DOHH2 (cell line): Measurements from ENCODE around the gene ARF1.
A peak's percentile ranks its signal among the peaks of the same experiment; 100 is the strongest.

ENCODE experiments used
- H3F3A ChIP-seq: fragments of 200-600 bp; sonication (generic), shearing (Covaris generic); 2 replicates; pipeline ENCODE4 v1.6.0; 2016; ENCODE audit warnings: antibody characterized with exemption, mild to moderate bottlenecking; ENCODE audit not compliant: control insufficient read depth, insufficient read depth
- H3K27ac ChIP-seq: fragments of 200-600 bp; sonication (generic); 2 replicates; pipeline ENCODE4 v1.5.1; 2014; ENCODE audit warnings: low read depth, mild to moderate bottlenecking, low read length, moderate library complexity
- H3K27me3 ChIP-seq: fragments of 200-600 bp; sonication (generic); 2 replicates; pipeline ENCODE4 v1.6.1; 2014; ENCODE audit warnings: mild to moderate bottlenecking, low read length, mixed read lengths; ENCODE audit not compliant: control insufficient read depth
- H3K36me3 ChIP-seq: fragments of 200-600 bp; sonication (generic); 2 replicates; pipeline ENCODE4 v1.6.1; 2014; ENCODE audit warnings: mild to moderate bottlenecking, low read length, moderate library complexity, mixed read lengths; ENCODE audit not compliant: control insufficient read depth
- H3K4me1 ChIP-seq: fragments of 200-600 bp; sonication (generic); 2 replicates; pipeline ENCODE4 v1.6.1; 2014; ENCODE audit warnings: mild to moderate bottlenecking, low read length, mixed read lengths; ENCODE audit not compliant: control insufficient read depth
- H3K4me2 ChIP-seq: fragments of 200-600 bp; sonication (generic); 2 replicates; pipeline ENCODE4 v1.6.0; 2014; ENCODE audit warnings: mild to moderate bottlenecking, low read length, moderate library complexity
- H3K4me3 ChIP-seq: fragments of 200-600 bp; sonication (generic); 2 replicates; pipeline ENCODE4 v1.5.1; 2014; ENCODE audit warnings: mild to moderate bottlenecking, low read length, mixed read lengths
- H3K79me2 ChIP-seq: fragments of 200-600 bp; sonication (generic); 2 replicates; pipeline ENCODE4 v1.6.1; 2014; ENCODE audit warnings: mild to moderate bottlenecking, low read length, mixed read lengths; ENCODE audit not compliant: control insufficient read depth
- H3K9me2 ChIP-seq: fragments of 200-600 bp; sonication (generic); replicated peaks from 2 replicates; pipeline ENCODE4 v1.6.1; 2014; ENCODE audit warnings: mild to moderate bottlenecking, low read length, mixed read lengths; ENCODE audit not compliant: control insufficient read depth
- H3K9me3 ChIP-seq: fragments of 200-600 bp; sonication (generic); 2 replicates; pipeline ENCODE4 v1.6.1; 2014; ENCODE audit warnings: antibody characterized with exemption, low read length, mixed read lengths; ENCODE audit not compliant: control insufficient read depth, insufficient read depth
- H4K20me1 ChIP-seq: fragments of 200-600 bp; sonication (generic); 2 replicates; pipeline ENCODE4 v1.6.0; 2014; ENCODE audit warnings: low read depth, mild to moderate bottlenecking, antibody characterized with exemption, low read length, moderate library complexity; ENCODE audit not compliant: control insufficient read depth, insufficient read depth
- EZH2phosphoT487 ChIP-seq: fragments of 200-600 bp; sonication (generic); IDR thresholded peaks from 2 replicates; pipeline ENCODE4 v1.6.1; 2017; ENCODE audit warnings: borderline replicate concordance, mild to moderate bottlenecking, antibody characterized with exemption, low read length, moderate library complexity, mixed read lengths
- TF ChIP-seq, protein P1 (sequence below): fragments of 200-600 bp; sonication (generic); IDR thresholded peaks from one replicate; pipeline ENCODE4 v1.5.1; 2014; ENCODE audit warnings: antibody characterized with exemption, mild to moderate bottlenecking, low read depth, low read length; ENCODE audit not compliant: poor library complexity, severe bottlenecking

Gene ARF1

DNA sequence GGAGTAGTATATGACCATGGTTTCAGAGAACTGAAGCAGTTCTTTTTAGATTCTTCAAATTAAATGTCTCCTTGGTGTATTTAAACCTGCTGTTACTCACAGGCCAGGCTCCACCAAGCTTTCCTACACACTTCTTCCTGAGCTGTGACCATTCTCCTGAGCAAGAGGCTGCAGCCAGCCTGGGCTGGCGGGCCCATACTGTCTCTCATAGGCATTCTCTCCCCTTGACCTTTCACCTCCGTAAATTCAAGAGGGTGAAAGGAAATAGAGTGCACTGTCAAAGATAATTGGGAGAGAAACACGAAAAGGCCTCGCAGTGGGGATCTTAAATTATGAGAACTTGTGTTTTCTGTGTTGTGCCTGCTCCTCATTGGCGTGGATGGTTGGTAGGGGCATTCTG, 2.3 kb downstream of the ARF1 start:
- Histone ChIP-seq H3K27me3 (no peaks in the 10 kb centered on the region; the same call in 1 of the 2 replicates), H3K4me1 (peaks cover 32% of the 10 kb centered on the region), H3K4me2 (peak overlapping the region; percentile 90), H3K9me2 (no peaks in the 10 kb centered on the region), H3K9me3 (no peaks in the 10 kb centered on the region), H3K79me2 (peaks cover 96% of the 10 kb centered on the region), H3K4me3 (peak overlapping the region; percentile 95), H3K36me3 (peaks cover 74% of the 10 kb centered on the region), H3K27ac (no peak overlapping the region), H4K20me1 (peaks cover 54% of the 10 kb centered on the region), H3F3A (no peaks in the 10 kb centered on the region)
- no peak for TF ChIP-seq EZH2phosphoT487
- TF ChIP-seq, protein P1, sequence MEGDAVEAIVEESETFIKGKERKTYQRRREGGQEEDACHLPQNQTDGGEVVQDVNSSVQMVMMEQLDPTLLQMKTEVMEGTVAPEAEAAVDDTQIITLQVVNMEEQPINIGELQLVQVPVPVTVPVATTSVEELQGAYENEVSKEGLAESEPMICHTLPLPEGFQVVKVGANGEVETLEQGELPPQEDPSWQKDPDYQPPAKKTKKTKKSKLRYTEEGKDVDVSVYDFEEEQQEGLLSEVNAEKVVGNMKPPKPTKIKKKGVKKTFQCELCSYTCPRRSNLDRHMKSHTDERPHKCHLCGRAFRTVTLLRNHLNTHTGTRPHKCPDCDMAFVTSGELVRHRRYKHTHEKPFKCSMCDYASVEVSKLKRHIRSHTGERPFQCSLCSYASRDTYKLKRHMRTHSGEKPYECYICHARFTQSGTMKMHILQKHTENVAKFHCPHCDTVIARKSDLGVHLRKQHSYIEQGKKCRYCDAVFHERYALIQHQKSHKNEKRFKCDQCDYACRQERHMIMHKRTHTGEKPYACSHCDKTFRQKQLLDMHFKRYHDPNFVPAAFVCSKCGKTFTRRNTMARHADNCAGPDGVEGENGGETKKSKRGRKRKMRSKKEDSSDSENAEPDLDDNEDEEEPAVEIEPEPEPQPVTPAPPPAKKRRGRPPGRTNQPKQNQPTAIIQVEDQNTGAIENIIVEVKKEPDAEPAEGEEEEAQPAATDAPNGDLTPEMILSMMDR, result no peak

DNA sequence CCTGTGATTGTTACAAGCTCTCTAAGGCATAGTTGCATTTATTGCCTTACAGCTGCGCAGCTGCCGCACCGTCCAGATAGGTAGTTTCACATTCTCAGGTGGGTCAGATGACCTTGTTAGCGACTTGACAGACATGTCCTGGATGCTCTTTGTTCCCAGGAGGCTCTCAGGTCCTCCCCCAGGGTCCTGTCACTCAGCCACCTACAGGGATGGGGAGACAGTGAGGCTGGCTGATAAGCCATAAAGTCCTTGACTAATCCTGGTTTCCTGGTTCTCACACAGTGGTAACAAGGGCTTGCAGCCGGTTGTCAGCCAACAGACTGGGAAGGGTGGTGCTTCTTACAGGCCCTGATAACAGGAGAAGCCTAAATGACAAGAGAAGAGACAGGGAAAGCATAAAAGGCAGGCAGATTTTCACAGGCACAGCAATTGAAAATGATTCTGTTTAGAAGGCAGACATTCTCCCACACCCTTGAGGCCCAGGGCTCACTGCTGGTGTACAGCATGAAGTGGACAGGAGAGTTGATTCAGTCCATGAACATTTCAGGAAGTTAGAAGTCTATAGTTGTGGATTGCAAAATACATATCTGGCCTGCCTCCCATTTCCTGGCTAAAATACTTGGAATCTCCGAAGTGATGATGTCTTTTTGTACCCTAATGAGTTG, 2.9 kb downstream of the ARF1 start:
- Histone ChIP-seq H3K9me3 (peaks cover under 1% of the 10 kb centered on the region; the same call in 1 of the 2 replicates), H3K79me2 (peaks cover 96% of the 10 kb centered on the region), H3K4me3 (peak overlapping the region; percentile 0; the same call in 1 of the 2 replicates), H3F3A (no peaks in the 10 kb centered on the region), H3K27me3 (no peaks in the 10 kb centered on the region; the same call in 1 of the 2 replicates), H3K27ac (no peak overlapping the region), H3K9me2 (no peaks in the 10 kb centered on the region), H3K4me2 (peak overlapping the region; percentile 90), H3K36me3 (peaks cover 80% of the 10 kb centered on the region), H4K20me1 (peaks cover 58% of the 10 kb centered on the region), H3K4me1 (peaks cover 32% of the 10 kb centered on the region)
- TF ChIP-seq, protein P1, result no peak
- no peak for TF ChIP-seq EZH2phosphoT487

DNA sequence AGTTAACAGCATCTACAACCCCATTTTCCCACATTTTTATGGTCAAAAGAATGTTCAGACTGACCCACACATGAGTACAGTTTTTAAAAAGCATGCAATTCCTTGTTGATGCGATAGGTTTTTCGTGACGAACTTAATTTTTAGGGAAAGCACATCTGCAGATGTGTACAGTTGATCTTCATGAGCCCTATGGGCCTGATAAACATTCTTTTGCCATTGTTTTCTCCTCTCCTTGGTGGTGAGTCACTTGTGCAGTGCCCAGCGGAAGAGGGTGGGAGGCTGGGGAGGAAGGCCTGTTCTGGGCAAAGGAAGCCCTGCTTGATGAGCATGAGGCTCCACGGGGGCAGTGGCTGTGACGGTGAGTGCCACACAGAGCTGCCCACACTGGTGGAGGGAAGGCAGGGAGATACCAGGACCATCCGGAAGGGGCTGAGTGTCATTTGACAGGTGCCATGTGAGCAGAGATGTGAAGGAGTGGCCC, 5.3 kb downstream of the ARF1 start:
- Histone ChIP-seq H3K27me3 (no peaks in the 10 kb centered on the region; the same call in 1 of the 2 replicates), H3K9me2 (no peaks in the 10 kb centered on the region), H3K27ac (no peak overlapping the region), H3K4me3 (no peak overlapping the region), H3F3A (no peaks in the 10 kb centered on the region), H3K79me2 (peaks cover 100% of the 10 kb centered on the region), H3K4me2 (no peak overlapping the region), H4K20me1 (peaks cover 62% of the 10 kb centered on the region), H3K4me1 (peaks cover 28% of the 10 kb centered on the region), H3K36me3 (peaks cover 99% of the 10 kb centered on the region), H3K9me3 (peaks cover 20% of the 10 kb centered on the region; the same call in 1 of the 2 replicates)
- no peak for TF ChIP-seq EZH2phosphoT487
- TF ChIP-seq, protein P1, result no peak
